ENCODE measurements around the gene BCL11A.
A peak's percentile ranks its signal among the peaks of the same experiment; 100 is the strongest.

BCL11A gene

GRCh38 chr2:60553495-60554073 is at the start of gene BCL11A:
TSS of gene BCL11A (minus strand) at chr2:60553654. CDS start at chr2:60553270, 384 bp downstream.
- no peak for DNase-seq (ENCODE audit: low read depth in 2 of 2)

- no peak for DNase-seq (ENCODE audit: low read depth in 2 of 2)
Observed at GRCh38 chr2:60602828-60603532, 49.5 kb upstream of the BCL11A start.

- DNase-seq (ENCODE audit: low read depth in 2 of 2) = no peak
Observed at GRCh38 chr2:60602388-60602787, 48.9 kb upstream of the BCL11A start.

GRCh38 chr2:60598271-60598670 is 44.8 kb upstream of the BCL11A start:
- no peak for DNase-seq (ENCODE audit: low read depth in 2 of 2)

GRCh38 chr2:60597346-60597745 is 43.9 kb upstream of the BCL11A start:
- DNase-seq (ENCODE audit: low read depth in 2 of 2) = no peak

- DNase-seq (ENCODE audit: low read depth in 2 of 2) = no peak
Observed at GRCh38 chr2:60596411-60596810, 43.0 kb upstream of the BCL11A start.

- no peak for DNase-seq (ENCODE audit: low read depth in 2 of 2)
Observed at GRCh38 chr2:60595953-60596352, 42.5 kb upstream of the BCL11A start.

- no peak for DNase-seq (ENCODE audit: low read depth in 2 of 2)
Observed at GRCh38 chr2:60589104-60589503, 35.6 kb upstream of the BCL11A start.

- no peak for DNase-seq (ENCODE audit: low read depth in 2 of 2)
Observed at GRCh38 chr2:60586081-60586480, 32.6 kb upstream of the BCL11A start.

- no peak for DNase-seq (ENCODE audit: low read depth in 2 of 2)
Observed at GRCh38 chr2:60585276-60585675, 31.8 kb upstream of the BCL11A start.

GRCh38 chr2:60583604-60584003 is 30.1 kb upstream of the BCL11A start:
- no peak for DNase-seq (ENCODE audit: low read depth in 2 of 2)

GRCh38 chr2:60581433-60582282 is 28.2 kb upstream of the BCL11A start:
- peak; percentile 42 to 70 for DNase-seq (ENCODE audit: low read depth in 2 of 2)

GRCh38 chr2:60577682-60578283 is 24.3 kb upstream of the BCL11A start:
- no peak for DNase-seq (ENCODE audit: low read depth in 2 of 2)

- DNase-seq (ENCODE audit: low read depth in 2 of 2) = no peak
Observed at GRCh38 chr2:60573251-60573650, 19.8 kb upstream of the BCL11A start.

- no peak for DNase-seq (ENCODE audit: low read depth in 2 of 2)
Observed at GRCh38 chr2:60570251-60570650, 16.8 kb upstream of the BCL11A start.

GRCh38 chr2:60569680-60570111 is 16.2 kb upstream of the BCL11A start:
- no peak for DNase-seq (ENCODE audit: low read depth in 2 of 2)

GRCh38 chr2:60567919-60568768 is 14.7 kb upstream of the BCL11A start:
- DNase-seq (ENCODE audit: low read depth in 2 of 2) = no peak

- no peak for DNase-seq (ENCODE audit: low read depth in 2 of 2)
Observed at GRCh38 chr2:60567096-60567495, 13.6 kb upstream of the BCL11A start.

- DNase-seq (ENCODE audit: low read depth in 2 of 2) = no peak
Observed at GRCh38 chr2:60565472-60565871, 12.0 kb upstream of the BCL11A start.

- no peak for DNase-seq (ENCODE audit: low read depth in 2 of 2)
Observed at GRCh38 chr2:60560734-60561644, 7.5 kb upstream of the BCL11A start.

Data from stimulated activated CD4-positive, alpha-beta T cell treated with anti-CD3 and anti-CD28 coated beads, Interleukin-4, amount 100 ng/mL, for 48 hours (primary cell).